ENCODE data around the gene SYTL2. TPM values are rescaled to one million over a fixed set of nuclear protein-coding genes. Genes with fewer than 3 reads are reported as not detected.

Gene SYTL2
- total and polyA plus RNA-seq, 9 donors: 4.2 to 26.1 (median 8.2) TPM

GRCh38 chr11:85718126-85718943, 92.6 kb downstream of the SYTL2 start:
- no peak overlapping the region for H3K4me3 ChIP-seq
- 67 to 72% (median 67%) methylated on average over 7 of the region's 7 CpGs for WGBS, 3 donors

GRCh38 chr11:85717429-85717828, 93.5 kb downstream of the SYTL2 start:
- 86 to 95% (median 92%) methylated on average over 2 of the region's 2 CpGs for WGBS, 3 donors
- H3K27ac ChIP-seq: no peak overlapping the region
- no peak for TF ChIP-seq CTCF (IDR thresholded peaks at IDR 0.05)
- TF ChIP-seq POLR2A (IDR thresholded peaks at IDR 0.05): no peak
- H3K4me3 ChIP-seq: no peak overlapping the region
- intact Hi-C loops (cut with DNase I): no loop called here
- H3K27me3 ChIP-seq: no peaks in the 10 kb centered on the region
- H3K4me1 ChIP-seq (ENCODE audit: insufficient read depth): no peaks in the 10 kb centered on the region
- H3K9me3 ChIP-seq: no peaks in the 10 kb centered on the region
- DNase-seq: no peak
- H3K36me3 ChIP-seq: no peaks in the 10 kb centered on the region

More at GRCh38 chr11:85718126-85718943, 92.6 kb downstream of the SYTL2 start:
- Histone ChIP-seq H3K27me3 (no peaks in the 10 kb centered on the region), H3K36me3 (no peaks in the 10 kb centered on the region), H3K9me3 (no peaks in the 10 kb centered on the region), H3K4me1 (ENCODE audit: insufficient read depth) (no peaks in the 10 kb centered on the region), H3K27ac (no peak overlapping the region)
- TF ChIP-seq CTCF (IDR thresholded peaks at IDR 0.05) (no peak), POLR2A (IDR thresholded peaks at IDR 0.05) (no peak), EP300 (IDR thresholded peaks at IDR 0.05) (no peak)
- no peak for DNase-seq
- intact Hi-C loops (cut with DNase I): no loop called here

GRCh38 chr11:85712953-85713352, 98.0 kb downstream of the SYTL2 start:
- no peak overlapping the region for H3K27ac ChIP-seq
- no peak for DNase-seq
- TF ChIP-seq EP300 (IDR thresholded peaks at IDR 0.05) (no peak), POLR2A (IDR thresholded peaks at IDR 0.05) (no peak), CTCF (IDR thresholded peaks at IDR 0.05) (no peak)
- no peaks in the 10 kb centered on the region for H3K9me3 ChIP-seq
- H3K4me1 ChIP-seq (ENCODE audit: insufficient read depth): no peaks in the 10 kb centered on the region
- no peaks in the 10 kb centered on the region for H3K27me3 ChIP-seq
- WGBS, 3 donors: 79 to 87% (median 84%) methylated on average over 3 of the region's 3 CpGs
- H3K36me3 ChIP-seq: no peaks in the 10 kb centered on the region
- intact Hi-C loops (cut with DNase I): no loop called here
- no peak overlapping the region for H3K4me3 ChIP-seq

- intact Hi-C loops (cut with DNase I): no loop called here
Observed at GRCh38 chr11:85710917-85711316, 100.0 kb downstream of the SYTL2 start.

More at GRCh38 chr11:85710917-85711316, 100.0 kb downstream of the SYTL2 start:
- Histone ChIP-seq H3K4me3 (no peak overlapping the region), H3K36me3 (no peaks in the 10 kb centered on the region), H3K27me3 (no peaks in the 10 kb centered on the region), H3K4me1 (ENCODE audit: insufficient read depth) (no peaks in the 10 kb centered on the region), H3K9me3 (no peaks in the 10 kb centered on the region), H3K27ac (no peak overlapping the region)
- WGBS, 3 donors: 44 to 59% (median 55%) methylated on average over 5 of the region's 5 CpGs
- DNase-seq: no peak
- no peak for TF ChIP-seq EP300 (IDR thresholded peaks at IDR 0.05)
- TF ChIP-seq POLR2A (IDR thresholded peaks at IDR 0.05): no peak
- no peak for TF ChIP-seq CTCF (IDR thresholded peaks at IDR 0.05)

All from ovary (tissue), 9 donors.